Fibroblast of lung (primary cell): ENCODE results near the gene KDR.

Experiments
- EZH2 ChIP-seq: IDR thresholded peaks from 2 replicates; pipeline ENCODE4 v1.5.1; 2012; ENCODE audit warnings: low read length, control low read depth, mild to moderate bottlenecking; ENCODE audit errors: missing control alignments
- TF ChIP-seq, protein P1 (sequence below), 2 donors: IDR thresholded peaks in 1 of 2; conservative IDR thresholded peaks in 1 of 2; 1 replicate in 1 of 2; 2 replicates in 1 of 2; pipeline ENCODE4 v1.5.1; 2011 to 2012; ENCODE audit warnings: low read length in 2 of 2, control low read depth in 1 of 2, inconsistent platforms in 1 of 2, low read depth in 1 of 2, mild to moderate bottlenecking in 1 of 2

DNA sequence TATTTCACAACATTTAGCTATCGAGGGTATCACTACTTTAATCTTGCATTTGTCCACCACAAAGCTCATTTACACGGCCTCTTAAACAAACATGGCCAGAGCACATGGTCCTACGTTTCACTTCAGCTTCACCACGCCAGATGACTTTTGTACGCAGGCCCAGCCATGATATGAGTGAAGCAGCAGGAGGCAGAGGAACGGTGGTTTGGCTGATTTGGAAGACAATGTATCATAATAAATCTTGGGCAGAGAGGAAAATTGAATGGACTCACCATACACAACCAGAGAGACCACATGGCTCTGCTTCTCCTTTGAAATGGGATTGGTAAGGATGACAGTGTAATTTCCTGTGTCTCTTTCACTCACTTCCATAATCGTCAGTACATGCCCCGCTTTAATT, 15.3 kb downstream of the KDR start:
- TF ChIP-seq EZH2: no peak
- TF ChIP-seq, protein P1, sequence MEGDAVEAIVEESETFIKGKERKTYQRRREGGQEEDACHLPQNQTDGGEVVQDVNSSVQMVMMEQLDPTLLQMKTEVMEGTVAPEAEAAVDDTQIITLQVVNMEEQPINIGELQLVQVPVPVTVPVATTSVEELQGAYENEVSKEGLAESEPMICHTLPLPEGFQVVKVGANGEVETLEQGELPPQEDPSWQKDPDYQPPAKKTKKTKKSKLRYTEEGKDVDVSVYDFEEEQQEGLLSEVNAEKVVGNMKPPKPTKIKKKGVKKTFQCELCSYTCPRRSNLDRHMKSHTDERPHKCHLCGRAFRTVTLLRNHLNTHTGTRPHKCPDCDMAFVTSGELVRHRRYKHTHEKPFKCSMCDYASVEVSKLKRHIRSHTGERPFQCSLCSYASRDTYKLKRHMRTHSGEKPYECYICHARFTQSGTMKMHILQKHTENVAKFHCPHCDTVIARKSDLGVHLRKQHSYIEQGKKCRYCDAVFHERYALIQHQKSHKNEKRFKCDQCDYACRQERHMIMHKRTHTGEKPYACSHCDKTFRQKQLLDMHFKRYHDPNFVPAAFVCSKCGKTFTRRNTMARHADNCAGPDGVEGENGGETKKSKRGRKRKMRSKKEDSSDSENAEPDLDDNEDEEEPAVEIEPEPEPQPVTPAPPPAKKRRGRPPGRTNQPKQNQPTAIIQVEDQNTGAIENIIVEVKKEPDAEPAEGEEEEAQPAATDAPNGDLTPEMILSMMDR (conservative IDR thresholded peaks at IDR 0.05 in 1 of 2, IDR thresholded peaks at IDR 0.05 in 1 of 2; ENCODE audit: low read depth in 1 of 2, low read length in 2 of 2): no peak
